Gastroesophageal sphincter (tissue), 4 donors: ENCODE measurements around the gene EDAR. TPM values are rescaled to one million over a fixed set of nuclear protein-coding genes. Genes with fewer than 3 reads are reported as not detected.

Source experiments
- ATAC-seq: fragments of 150-250 bp; one replicate; pipeline ENCODE4 v1.9.1; 2016; ENCODE audit warnings: mild to moderate bottlenecking, moderate library complexity
- H3K27ac ChIP-seq, 4 donors: fragments of 200-600 bp; sonication (generic) in 3 of 4; 1 replicate in 3 of 4; 2 replicates in 1 of 4; pipeline ENCODE4 v1.5.1; 2016 to 2019
- H3K27me3 ChIP-seq: fragments of 200-600 bp; sonication (generic); one replicate; pipeline ENCODE4 v1.5.1; 2019
- H3K36me3 ChIP-seq, 2 donors: fragments of 200-600 bp; sonication (generic); one replicate each; pipeline ENCODE4 v1.5.1; 2019; ENCODE audit warnings: control low read depth in 1 of 2
- H3K4me1 ChIP-seq, 3 donors: fragments of 200-600 bp; sonication (generic); 1 replicate in 2 of 3; 2 replicates in 1 of 3; pipeline ENCODE4 v1.5.1; 2016 to 2019; ENCODE audit warnings: control low read depth in 2 of 3
- H3K4me3 ChIP-seq, 2 donors: fragments of 200-600 bp; sonication (generic); one replicate each; pipeline ENCODE4 v1.5.1; 2019; ENCODE audit warnings: mild to moderate bottlenecking in 1 of 2, moderate library complexity in 1 of 2
- H3K9me3 ChIP-seq, 3 donors: fragments of 200-600 bp; sonication (generic); one replicate each; pipeline ENCODE4 v1.5.1; 2017 to 2019; ENCODE audit warnings: control low read depth in 2 of 3
- CTCF ChIP-seq, 4 experiments: fragments of 200-600 bp in 2 of 4; fragments of 450-650 bp in 2 of 4; sonication (generic) in 1 of 4; IDR thresholded peaks; one replicate each; pipeline ENCODE4 v1.5.1; 2017 to 2019; ENCODE audit warnings: antibody characterized with exemption in 4 of 4, mild to moderate bottlenecking in 2 of 4, moderate library complexity in 2 of 4
- EP300 ChIP-seq: sonication (generic); formaldehyde crosslinking; IDR thresholded peaks from one replicate; pipeline ENCODE4 v1.6.1; 2017; ENCODE audit warnings: antibody characterized with exemption, mild to moderate bottlenecking
- POLR2A ChIP-seq, 2 donors: fragments of 450-650 bp; IDR thresholded peaks; one replicate each; pipeline ENCODE4 v1.6.1; 2017; ENCODE audit warnings: antibody characterized with exemption in 2 of 2, mild to moderate bottlenecking in 2 of 2, moderate library complexity in 1 of 2
- POLR2AphosphoS5 ChIP-seq: sonication (generic); formaldehyde crosslinking; IDR thresholded peaks from one replicate; pipeline ENCODE4 v1.6.1; 2017; ENCODE audit warnings: antibody characterized with exemption
- WGBS, 2 donors: methylation state at CpG; one replicate each; pipeline ENCODE4 v1.1.5; 2018; ENCODE audit warnings: low coverage in 1 of 2; 5-methylcytosine and 5-hydroxymethylcytosine counted together
- total RNA-seq, 4 donors: library from RNA; depleted of rRNA; stranded (reverse); fragments of >200 nt; gene quantifications; one replicate each; pipeline ENCODE4 v1.1.0, GENCODE V29; 2016

EDAR gene
- total RNA-seq, 4 donors from 2014 or later = 0.92 TPM; not detected in 3

GRCh38 chr2:108971661-108972566 lies 17.1 kb downstream of the EDAR start:
- H3K27ac ChIP-seq = no peak overlapping the region

GRCh38 chr2:108970369-108970768 lies 18.7 kb downstream of the EDAR start:
- Histone ChIP-seq H3K27ac (no peak overlapping the region), H3K9me3 (no peaks in the 10 kb centered on the region), H3K27me3 (peaks cover 10% of the 10 kb centered on the region), H3K36me3 (no peaks in the 10 kb centered on the region), H3K4me1 (no peaks in the 10 kb centered on the region), H3K4me3 (no peak overlapping the region)
- no peak for TF ChIP-seq CTCF (IDR thresholded peaks at IDR 0.05)
- TF ChIP-seq EP300 = no peak
- TF ChIP-seq POLR2A (IDR thresholded peaks at IDR 0.05) = no peak
- no peak for TF ChIP-seq POLR2AphosphoS5
- ATAC-seq = no peak
- WGBS, 2 donors = 78% methylated on average over 1 of the region's 1 CpG; no CpG with 5 or more reads in 1 of the 2 donors

More at GRCh38 chr2:108971661-108972566, 17.1 kb downstream of the EDAR start:
- no peaks in the 10 kb centered on the region for H3K4me1 ChIP-seq
- ATAC-seq = peak; percentile 42
- H3K27me3 ChIP-seq = peaks cover 10% of the 10 kb centered on the region
- H3K36me3 ChIP-seq = no peaks in the 10 kb centered on the region
- H3K9me3 ChIP-seq = no peaks in the 10 kb centered on the region
- TF ChIP-seq CTCF (IDR thresholded peaks at IDR 0.05) = no peak
- TF ChIP-seq POLR2AphosphoS5 = no peak
- no peak for TF ChIP-seq EP300
- no peak for TF ChIP-seq POLR2A (IDR thresholded peaks at IDR 0.05)
- 85 to 91% methylated on average over 5 to 8 of the region's 22 CpGs for WGBS, 2 donors
- H3K4me3 ChIP-seq = no peak overlapping the region

- Histone ChIP-seq H3K27ac (no peak overlapping the region), H3K4me3 (no peak overlapping the region), H3K4me1 (no peaks in the 10 kb centered on the region), H3K27me3 (peaks cover 10% of the 10 kb centered on the region), H3K9me3 (no peaks in the 10 kb centered on the region), H3K36me3 (no peaks in the 10 kb centered on the region)
- TF ChIP-seq POLR2AphosphoS5 (no peak), EP300 (no peak), CTCF (IDR thresholded peaks at IDR 0.05) (no peak), POLR2A (IDR thresholded peaks at IDR 0.05) (no peak)
- 60 to 75% methylated on average over 3 to 4 of the region's 6 CpGs for WGBS, 2 donors
- ATAC-seq = no peak
Measured at GRCh38 chr2:108969856-108970255, 19.2 kb downstream of the EDAR start.

- H3K27me3 ChIP-seq = peaks cover 10% of the 10 kb centered on the region
- ATAC-seq = no peak
- H3K4me3 ChIP-seq = no peak overlapping the region
- no peaks in the 10 kb centered on the region for H3K4me1 ChIP-seq
- WGBS, 2 donors = 33 to 67% methylated on average over 1 to 2 of the region's 4 CpGs
- TF ChIP-seq EP300 (no peak), CTCF (IDR thresholded peaks at IDR 0.05) (no peak), POLR2AphosphoS5 (no peak), POLR2A (IDR thresholded peaks at IDR 0.05) (no peak)
- H3K36me3 ChIP-seq = no peaks in the 10 kb centered on the region
- H3K27ac ChIP-seq = no peak overlapping the region
- no peaks in the 10 kb centered on the region for H3K9me3 ChIP-seq
Measured at GRCh38 chr2:108968619-108969018, 20.4 kb downstream of the EDAR start.

- 79 to 81% methylated on average over 7 of the region's 7 CpGs for WGBS, 2 donors
- TF ChIP-seq EP300 (no peak), POLR2A (IDR thresholded peaks at IDR 0.05) (no peak), CTCF (IDR thresholded peaks at IDR 0.05) (no peak), POLR2AphosphoS5 (no peak)
- Histone ChIP-seq H3K4me3 (no peak overlapping the region), H3K36me3 (no peaks in the 10 kb centered on the region), H3K9me3 (no peaks in the 10 kb centered on the region), H3K4me1 (no peaks in the 10 kb centered on the region), H3K27me3 (peaks cover 8% of the 10 kb centered on the region), H3K27ac (no peak overlapping the region)
- no peak for ATAC-seq
Measured at GRCh38 chr2:108967757-108968156, 21.3 kb downstream of the EDAR start.
